HG02642 (cell line): ENCODE data around the gene SIPA1L3.

Source experiments
- ATAC-seq: cut with Tn5 transposase; IDR thresholded peaks from one replicate; pipeline ENCODE4 v1.9.1; 2021; ENCODE audit warnings: mild to moderate bottlenecking; ENCODE audit not compliant: unreplicated experiment, poor library complexity

The SIPA1L3 gene

DNA sequence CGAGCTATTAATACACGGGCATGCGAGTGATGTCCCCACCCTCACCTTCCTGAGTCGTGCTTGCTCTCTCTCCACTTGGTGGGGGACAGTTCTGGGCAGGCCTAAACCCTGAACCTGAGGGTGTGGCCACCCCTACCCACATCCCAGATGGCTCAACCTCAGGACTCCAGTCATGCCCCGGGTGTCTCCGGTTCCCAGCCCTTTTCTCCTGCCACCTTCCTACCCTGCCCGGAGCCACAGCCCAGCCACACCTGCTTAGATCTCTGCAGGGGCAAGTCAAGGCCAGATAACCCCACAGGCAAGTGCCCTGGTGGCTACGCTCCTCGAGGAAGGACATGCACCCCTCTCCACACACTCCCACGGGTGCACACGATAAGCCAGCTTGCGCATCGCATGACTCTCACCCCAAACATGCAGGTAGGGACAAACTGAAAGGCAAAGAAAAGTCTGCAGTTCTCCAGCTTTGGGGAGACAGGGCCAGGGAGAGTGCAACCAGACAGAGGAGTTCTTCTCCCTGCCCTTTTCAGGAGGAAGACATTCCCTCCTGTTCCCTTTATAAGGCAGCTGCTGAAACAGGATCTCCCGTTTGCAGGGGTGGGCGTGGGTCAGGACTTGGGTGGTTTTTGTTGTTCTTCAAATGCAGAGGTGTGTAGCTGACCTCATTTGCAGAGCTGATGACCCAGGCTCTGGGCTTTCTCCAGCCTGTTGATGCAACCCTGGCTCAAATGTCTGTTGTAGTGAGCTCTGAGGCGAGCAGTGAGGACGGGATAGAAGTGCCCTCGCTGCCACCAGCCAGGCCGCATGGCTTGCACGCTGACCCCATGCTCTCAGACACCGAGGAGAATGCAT is 228.4 kb downstream of the SIPA1L3 start:
- ATAC-seq: no peak

DNA sequence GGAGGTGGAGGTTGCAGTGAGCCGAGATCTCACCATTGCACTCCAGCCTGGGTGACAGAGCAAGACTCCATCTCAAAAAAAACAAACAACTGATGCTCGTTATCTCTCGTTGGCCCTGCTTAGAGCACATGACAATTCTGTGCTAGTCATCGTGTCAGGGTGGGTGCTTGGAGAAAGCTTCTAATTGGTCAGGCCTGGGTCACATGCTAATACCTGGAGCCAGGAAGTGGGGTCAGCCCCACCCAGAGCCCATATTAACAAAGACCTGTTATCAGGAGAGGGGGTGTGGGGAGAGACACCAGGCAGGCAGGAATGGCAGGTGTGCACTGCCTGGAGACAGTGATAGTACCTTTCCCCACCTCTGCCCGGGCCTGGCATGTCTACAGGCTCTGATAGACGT is 232.1 kb downstream of the SIPA1L3 start:
- ATAC-seq: no peak

DNA sequence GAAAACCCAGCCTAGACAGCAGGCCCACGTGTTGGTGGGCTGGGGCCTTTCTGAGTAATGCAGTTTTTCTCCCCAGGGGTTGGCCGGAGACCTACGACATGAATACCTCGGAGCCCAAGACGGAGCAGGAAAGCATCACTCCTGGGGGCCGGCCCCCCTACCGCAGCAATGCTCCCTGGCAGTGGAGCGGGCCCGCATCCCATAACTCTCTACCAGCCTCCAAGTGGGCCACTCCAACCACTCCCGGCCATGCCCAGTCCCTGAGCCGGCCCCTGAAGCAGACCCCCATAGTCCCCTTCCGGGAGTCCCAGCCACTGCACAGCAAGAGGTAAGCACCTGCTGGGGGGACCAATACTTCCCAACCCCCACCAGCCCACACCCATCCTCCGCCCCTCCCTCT is 234.1 kb downstream of the SIPA1L3 start:
- ATAC-seq: no peak

DNA sequence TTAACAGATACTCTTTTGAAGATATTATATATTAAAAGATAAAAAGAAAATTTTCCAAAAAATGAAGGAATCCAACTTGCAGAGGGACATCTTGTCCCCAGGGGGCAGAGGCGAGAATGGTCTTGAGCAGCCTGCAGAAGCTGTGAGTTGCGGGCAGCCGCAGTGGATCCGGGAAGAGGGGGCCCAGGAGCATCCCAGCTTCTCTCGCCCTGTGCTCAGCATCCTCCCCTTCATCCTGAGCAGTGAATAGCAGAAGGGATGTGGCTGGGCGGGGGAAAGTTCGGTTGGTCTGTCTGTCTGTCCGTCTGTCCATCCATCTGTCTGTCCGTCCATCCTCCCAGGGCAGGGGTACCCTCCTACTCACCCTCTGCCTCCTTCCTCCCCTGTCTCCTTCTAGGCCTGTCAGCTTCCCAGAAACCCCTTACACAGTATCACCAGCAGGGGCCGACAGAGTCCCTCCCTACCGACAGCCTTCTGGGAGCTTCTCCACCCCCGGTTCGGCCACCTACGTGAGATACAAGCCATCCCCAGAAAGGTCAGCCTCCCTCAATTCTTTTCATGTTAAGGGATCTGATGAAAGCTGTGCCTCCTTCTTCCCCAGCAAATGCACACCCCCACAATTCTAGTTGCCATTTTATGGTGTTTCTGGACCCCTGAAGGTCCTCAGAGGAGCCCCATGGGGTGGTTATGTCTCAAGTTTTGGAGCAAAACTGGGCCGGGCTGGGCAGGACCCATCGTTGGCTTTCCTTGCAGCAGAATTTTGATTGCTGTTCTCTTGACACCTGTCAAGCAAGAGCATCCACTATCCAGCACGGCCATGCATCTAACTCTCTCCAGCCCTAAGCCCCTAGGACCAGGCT is 235.4 kb downstream of the SIPA1L3 start:
- no peak for ATAC-seq

DNA sequence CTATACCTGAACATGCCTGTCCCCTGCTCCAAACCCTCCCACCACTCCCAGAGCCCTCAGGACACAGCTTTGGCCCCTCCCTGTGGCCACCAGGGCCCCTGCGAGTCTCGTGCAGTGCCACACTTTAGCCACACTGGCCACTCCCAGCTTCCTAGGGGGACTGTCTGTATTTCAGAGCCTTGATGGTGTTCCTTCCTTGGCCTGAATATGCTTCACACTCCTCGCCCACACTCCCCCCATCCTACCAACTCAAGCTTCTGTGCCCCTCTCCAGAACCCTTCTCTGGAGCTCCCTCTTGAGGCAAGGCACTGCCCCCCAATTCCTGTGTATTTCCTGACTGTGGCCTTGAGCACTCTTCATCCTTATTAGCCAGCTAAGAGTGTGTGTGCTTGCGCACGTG is 236.8 kb downstream of the SIPA1L3 start:
- ATAC-seq: no peak

DNA sequence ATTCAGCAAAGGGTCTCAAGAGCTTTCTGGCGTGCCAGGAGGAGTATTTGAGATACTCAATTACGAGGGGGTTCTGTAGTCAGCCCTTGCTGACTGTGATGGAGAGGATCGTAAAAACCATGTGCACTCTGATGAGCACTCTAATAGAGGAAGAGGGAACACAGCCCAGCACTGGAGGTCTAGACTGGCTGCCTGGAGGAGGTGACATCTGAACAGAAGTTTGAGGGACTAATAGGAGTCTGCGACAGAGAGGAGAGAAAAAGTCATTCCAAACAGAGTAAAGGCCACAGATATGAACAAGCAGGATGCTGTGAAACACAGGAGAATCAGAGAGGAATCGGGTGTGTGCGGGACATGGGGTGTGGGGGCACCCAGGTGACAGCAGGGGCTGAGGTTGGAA is 237.7 kb downstream of the SIPA1L3 start:
- no peak for ATAC-seq

GRCh38 chr19:38145623-38146022 is 238.6 kb downstream of the SIPA1L3 start:
- ATAC-seq: no peak

DNA sequence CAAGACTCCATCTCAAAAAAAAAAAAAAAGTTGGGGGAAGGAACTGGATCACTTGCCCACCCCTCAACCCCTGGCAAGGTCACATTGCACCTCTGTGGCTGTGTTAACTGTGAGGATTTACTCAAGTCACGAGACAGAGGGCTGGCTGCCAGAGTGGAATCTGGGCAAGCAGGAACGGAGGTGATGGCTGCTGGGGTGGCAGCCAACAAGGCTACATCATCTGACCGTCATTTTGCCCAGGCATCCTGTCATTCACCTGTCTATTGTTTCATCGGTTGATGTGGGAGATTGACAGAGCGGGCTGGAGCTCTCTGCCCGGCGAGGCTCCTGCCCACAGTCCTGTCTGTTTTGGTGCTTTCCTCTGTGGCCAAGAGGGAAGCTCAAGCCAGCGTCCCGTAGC is 241.3 kb downstream of the SIPA1L3 start:
- ATAC-seq: no peak

DNA sequence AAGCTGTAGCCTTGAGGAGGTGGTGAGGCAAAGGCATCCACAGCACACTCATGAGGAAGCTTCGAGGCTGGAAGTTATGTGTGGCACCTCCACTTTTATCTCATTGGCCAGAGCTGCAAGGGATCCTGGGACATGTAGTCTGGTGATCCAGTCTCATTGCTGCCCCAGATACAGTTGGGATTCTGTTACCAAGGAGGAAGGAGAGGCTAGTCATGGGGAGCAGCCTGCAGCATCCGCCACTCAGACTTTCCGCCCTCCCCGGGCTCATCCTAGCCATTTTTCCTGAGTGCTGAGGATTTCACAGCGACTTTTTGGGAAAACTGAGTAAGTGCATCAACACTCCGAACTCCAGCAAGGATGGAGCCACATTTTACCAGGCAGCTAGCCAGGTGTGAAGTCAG is 242.7 kb downstream of the SIPA1L3 start:
- no peak for ATAC-seq

DNA sequence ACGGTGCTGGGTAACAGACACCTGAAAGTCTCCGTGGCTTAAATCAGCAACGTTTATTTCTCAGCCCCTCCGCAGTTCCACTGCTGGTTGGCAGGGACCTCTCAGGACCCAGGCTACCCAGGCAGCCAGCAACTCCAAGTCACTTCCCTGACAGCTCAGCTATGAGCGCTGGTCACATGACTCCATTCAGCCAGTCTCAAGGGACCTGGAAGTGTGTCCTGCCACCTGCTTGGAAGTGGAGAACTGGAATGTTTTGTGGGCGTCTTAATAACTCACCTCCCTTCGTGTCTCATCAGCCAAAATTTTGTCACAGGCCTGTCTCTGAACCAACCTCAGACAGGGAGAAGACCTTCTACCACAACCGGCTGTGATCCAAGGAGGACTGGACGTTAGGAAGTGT is 244.2 kb downstream of the SIPA1L3 start:
- no peak for ATAC-seq

DNA sequence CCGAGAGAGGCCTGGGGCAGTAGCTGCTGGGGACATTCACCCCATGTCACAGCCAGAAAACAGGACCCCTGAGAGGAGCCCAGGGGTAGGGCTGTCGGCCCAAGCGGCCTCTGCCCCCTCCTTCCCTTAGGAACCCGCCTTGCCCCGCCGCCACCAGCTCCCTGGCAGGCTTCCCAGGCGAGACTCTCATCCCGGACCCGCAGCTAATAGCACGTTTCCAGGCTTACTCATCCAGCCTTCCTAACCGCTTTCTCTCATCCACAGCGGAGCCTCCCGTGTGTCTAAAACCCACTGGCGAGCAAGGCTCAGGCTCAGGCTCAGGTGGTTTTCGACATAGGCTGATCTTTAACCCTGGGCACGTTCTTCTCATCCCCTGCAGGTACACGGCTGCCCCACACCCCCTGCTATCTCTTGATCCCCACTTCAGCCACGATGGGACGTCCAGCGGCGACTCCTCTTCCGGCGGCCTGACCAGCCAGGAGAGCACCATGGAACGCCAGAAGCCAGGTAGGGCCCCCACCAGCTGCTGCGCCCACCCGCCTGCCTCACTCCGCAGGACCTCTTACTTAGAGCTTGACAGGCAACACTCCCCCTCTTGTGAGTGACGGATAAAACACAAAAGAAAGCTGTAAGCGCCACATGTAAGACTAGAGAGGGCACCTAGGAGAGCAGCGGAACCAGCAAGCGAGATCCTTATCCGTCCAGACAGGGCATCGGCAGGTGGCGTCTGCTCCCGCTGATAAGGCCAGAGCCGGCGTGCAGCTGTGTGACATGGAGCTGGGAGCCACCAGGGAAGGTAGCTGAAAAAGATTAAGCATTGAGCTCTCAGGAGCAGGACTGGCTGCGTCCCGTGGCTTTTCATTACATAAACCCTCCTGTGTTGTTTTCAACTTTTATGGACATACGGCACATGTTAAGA is 245.7 kb downstream of the SIPA1L3 start:
- no peak for ATAC-seq

- ATAC-seq: no peak
These were observed 248.4 kb downstream of the SIPA1L3 start for GRCh38 chr19:38155453-38155852.

GRCh38 chr19:38158730-38159129 is 251.7 kb downstream of the SIPA1L3 start:
- no peak for ATAC-seq

DNA sequence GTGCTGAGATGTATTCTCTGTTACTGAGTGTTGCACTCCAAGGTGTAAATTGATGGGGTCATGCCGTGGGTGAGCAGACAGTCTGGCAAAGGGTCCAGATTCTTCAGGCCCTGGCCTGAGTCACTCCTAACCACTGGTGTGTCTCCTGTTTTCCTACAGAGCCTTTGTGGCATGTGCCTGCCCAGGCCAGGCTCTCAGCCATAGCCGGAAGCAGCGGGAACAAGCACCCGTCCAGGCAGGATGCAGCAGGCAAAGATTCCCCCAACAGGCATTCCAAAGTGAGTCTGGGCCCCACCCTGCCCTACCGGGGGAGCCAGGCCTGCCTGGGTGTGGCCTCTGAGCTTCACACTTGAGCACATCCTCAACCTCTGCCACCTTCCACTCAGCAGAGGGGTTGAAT is 255.1 kb downstream of the SIPA1L3 start:
- no peak for ATAC-seq

GRCh38 chr19:38162632-38163031 is 255.6 kb downstream of the SIPA1L3 start:
- no peak for ATAC-seq

- no peak for ATAC-seq
These were observed 256.6 kb downstream of the SIPA1L3 start for GRCh38 chr19:38163419-38164290.

- ATAC-seq: no peak
These were observed 257.5 kb downstream of the SIPA1L3 start for GRCh38 chr19:38164526-38164925.

- ATAC-seq: no peak
These were observed 258.3 kb downstream of the SIPA1L3 start for GRCh38 chr19:38165335-38165734.

- no peak for ATAC-seq
These were observed 261.6 kb downstream of the SIPA1L3 start for GRCh38 chr19:38168637-38169036.

GRCh38 chr19:38170334-38170733 is 263.3 kb downstream of the SIPA1L3 start:
- ATAC-seq: no peak
